HEK293 (cell line): ENCODE data around the gene LRP1.

ENCODE experiments used
- GLIS2 ChIP-seq: fragments of 450-650 bp; formaldehyde crosslinking; IDR thresholded peaks from 2 replicates; pipeline ENCODE4 v1.5.1; 2016; ENCODE audit warnings: missing biosample characterization, missing genetic modification characterization
- HIC1 ChIP-seq: fragments of 450-650 bp; formaldehyde crosslinking; IDR thresholded peaks from 2 replicates; pipeline ENCODE4 v1.5.1; 2016; ENCODE audit warnings: missing biosample characterization, missing genetic modification characterization
- KLF9 ChIP-seq: fragments of 450-650 bp; formaldehyde crosslinking; IDR thresholded peaks from 2 replicates; pipeline ENCODE4 v1.5.1; 2016; ENCODE audit warnings: missing biosample characterization, missing genetic modification characterization, low read depth
- SP2 ChIP-seq: fragments of 450-650 bp; formaldehyde crosslinking; IDR thresholded peaks from 2 replicates; pipeline ENCODE4 v1.5.1; 2016; ENCODE audit warnings: missing biosample characterization, missing genetic modification characterization
- ZBTB21 ChIP-seq: fragments of 450-650 bp; formaldehyde crosslinking; IDR thresholded peaks from 2 replicates; pipeline ENCODE4 v1.5.1; 2017; ENCODE audit warnings: missing biosample characterization, missing genetic modification characterization
- ZNF114 ChIP-seq: fragments of 450-650 bp; formaldehyde crosslinking; IDR thresholded peaks from 2 replicates; pipeline ENCODE4 v1.5.0; 2017; ENCODE audit warnings: missing biosample characterization, missing genetic modification characterization
- ZNF121 ChIP-seq: fragments of 450-650 bp; formaldehyde crosslinking; IDR thresholded peaks from 2 replicates; pipeline ENCODE4 v1.5.1; 2016; ENCODE audit warnings: missing biosample characterization, missing genetic modification characterization
- ZNF138 ChIP-seq: fragments of 450-650 bp; formaldehyde crosslinking; IDR thresholded peaks from 2 replicates; pipeline ENCODE4 v1.5.1; 2016; ENCODE audit warnings: missing biosample characterization, missing genetic modification characterization, borderline replicate concordance
- ZNF341 ChIP-seq: fragments of 450-650 bp; formaldehyde crosslinking; IDR thresholded peaks from 2 replicates; pipeline ENCODE4; 2016; ENCODE audit warnings: low read depth, missing biosample characterization, missing genetic modification characterization
- ZNF423 ChIP-seq: fragments of 450-650 bp; formaldehyde crosslinking; IDR thresholded peaks from 2 replicates; pipeline ENCODE4 v1.5.1; 2016; ENCODE audit warnings: missing biosample characterization, missing genetic modification characterization
- ZNF449 ChIP-seq: fragments of 450-650 bp; formaldehyde crosslinking; IDR thresholded peaks from 2 replicates; pipeline ENCODE4 v1.5.1; 2017; ENCODE audit warnings: missing biosample characterization, mild to moderate bottlenecking, missing genetic modification characterization, moderate library complexity
- ZNF530 ChIP-seq: fragments of 450-650 bp; formaldehyde crosslinking; IDR thresholded peaks from 2 replicates; pipeline ENCODE4 v1.5.1; 2016; ENCODE audit warnings: low read depth, missing biosample characterization, missing genetic modification characterization
- ZNF555 ChIP-seq: fragments of 450-650 bp; formaldehyde crosslinking; conservative IDR thresholded peaks from 2 replicates; pipeline ENCODE4 v1.5.1; 2017; ENCODE audit warnings: missing biosample characterization, mild to moderate bottlenecking, missing genetic modification characterization, inconsistent platforms
- ZNF626 ChIP-seq: fragments of 450-650 bp; sonication (Bioruptor Pico); formaldehyde crosslinking; IDR thresholded peaks from 2 replicates; pipeline ENCODE4 v1.5.1; 2018; ENCODE audit warnings: missing biosample characterization, missing genetic modification characterization, inconsistent platforms
- ZNF654 ChIP-seq: fragments of 450-650 bp; formaldehyde crosslinking; IDR thresholded peaks from 2 replicates; pipeline ENCODE4 v1.5.1; 2016; ENCODE audit warnings: low read depth, missing biosample characterization, missing genetic modification characterization
- ZNF707 ChIP-seq: fragments of 450-650 bp; formaldehyde crosslinking; IDR thresholded peaks from 2 replicates; pipeline ENCODE4 v1.5.1; 2016; ENCODE audit warnings: missing biosample characterization, missing genetic modification characterization
- ZNF76 ChIP-seq: fragments of 450-650 bp; formaldehyde crosslinking; IDR thresholded peaks from 2 replicates; pipeline ENCODE4; 2016; ENCODE audit warnings: low read depth, missing biosample characterization, missing genetic modification characterization, borderline replicate concordance
- ZNF768 ChIP-seq: fragments of 450-650 bp; formaldehyde crosslinking; IDR thresholded peaks from 2 replicates; pipeline ENCODE4 v1.5.1; 2018; ENCODE audit warnings: missing biosample characterization, mild to moderate bottlenecking, missing genetic modification characterization
- ZNF830 ChIP-seq: fragments of 450-650 bp; IDR thresholded peaks from 2 replicates; pipeline ENCODE4 v1.5.0; 2018; ENCODE audit warnings: missing biosample characterization, missing genetic modification characterization, low read depth, mild to moderate bottlenecking, moderate library complexity
- ZNF843 ChIP-seq: fragments of 450-650 bp; formaldehyde crosslinking; IDR thresholded peaks from 2 replicates; pipeline ENCODE4 v1.5.1; 2016; ENCODE audit warnings: missing biosample characterization, missing genetic modification characterization
- ZSCAN18 ChIP-seq: fragments of 450-650 bp; formaldehyde crosslinking; IDR thresholded peaks from 2 replicates; pipeline ENCODE4 v1.5.1; 2016; ENCODE audit warnings: missing biosample characterization, missing genetic modification characterization
- ZXDB ChIP-seq: fragments of 450-650 bp; formaldehyde crosslinking; IDR thresholded peaks from 2 replicates; pipeline ENCODE4 v1.5.1; 2016; ENCODE audit warnings: missing biosample characterization, missing genetic modification characterization
- TF ChIP-seq, protein P1 (sequence below): fragments of 450-650 bp; formaldehyde crosslinking; IDR thresholded peaks from 2 replicates; pipeline ENCODE4 v1.5.1; 2017; ENCODE audit warnings: missing biosample characterization, missing genetic modification characterization
- TF ChIP-seq, protein P2 (sequence below): fragments of 450-650 bp; formaldehyde crosslinking; IDR thresholded peaks from 2 replicates; pipeline ENCODE4 v1.5.1; 2017; ENCODE audit warnings: missing biosample characterization, missing genetic modification characterization
- TF ChIP-seq, protein P3 (sequence below): fragments of 450-650 bp; formaldehyde crosslinking; IDR thresholded peaks from 2 replicates; pipeline ENCODE4 v1.5.1; 2017; ENCODE audit warnings: missing biosample characterization, missing genetic modification characterization
- TF ChIP-seq, protein P4 (sequence below): fragments of 450-650 bp; formaldehyde crosslinking; IDR thresholded peaks from 2 replicates; pipeline ENCODE4 v1.5.1; 2017; ENCODE audit warnings: missing biosample characterization, missing genetic modification characterization

The LRP1 gene

DNA sequence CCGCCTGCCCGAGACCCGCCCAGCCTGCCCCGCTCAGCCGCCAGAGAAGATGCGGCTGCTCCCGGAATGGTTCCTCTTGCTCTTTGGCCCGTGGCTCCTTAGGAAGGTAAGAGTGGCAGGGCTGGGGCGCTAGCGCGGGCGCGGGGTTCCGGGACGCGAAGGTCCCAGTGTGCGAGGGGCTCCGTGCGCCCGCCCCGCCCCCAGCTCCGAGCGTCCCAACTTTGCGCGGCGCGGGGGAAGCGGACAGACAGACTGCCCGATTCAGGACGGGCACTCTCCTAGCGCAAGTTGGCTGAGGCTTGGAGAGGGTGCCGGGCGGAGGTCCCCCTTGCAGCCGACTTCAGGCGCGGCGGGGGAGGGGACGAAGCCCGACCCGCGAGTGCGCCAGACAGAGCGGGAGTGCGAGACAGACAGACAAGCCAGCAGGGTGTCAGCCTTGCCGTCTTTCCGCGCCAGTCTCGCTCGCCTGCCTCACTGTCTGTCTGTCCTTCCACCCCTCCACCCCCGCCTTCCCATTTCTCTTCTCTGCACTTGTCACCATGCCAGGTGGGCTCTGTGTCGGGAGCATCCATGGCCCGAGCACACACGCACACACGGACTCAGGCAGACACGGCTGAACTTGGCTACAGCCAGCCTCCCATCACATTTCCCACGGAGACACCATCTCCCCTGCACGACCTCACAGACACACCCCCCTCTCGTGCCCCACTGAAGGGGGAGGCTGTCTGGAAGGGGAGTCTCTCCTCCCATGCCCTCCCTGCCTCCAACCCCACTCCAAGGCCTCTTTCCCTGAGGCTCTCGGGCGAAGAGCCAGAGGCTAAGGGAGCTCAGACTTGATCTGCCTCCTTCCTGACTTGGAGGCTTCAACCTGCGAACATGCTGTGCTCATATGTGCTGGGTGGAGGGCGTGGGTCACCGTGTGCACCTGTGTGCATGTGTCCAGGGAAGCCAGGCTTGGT, 88.9 kb downstream of the LRP1 start (continued):
- TF ChIP-seq ZNF843 (tag by site-specific recombination) (no peak), ZNF555 (no peak), GLIS2 (tag by site-specific recombination) (peak; percentile 94), ZNF530 (tag by site-specific recombination) (no peak), ZNF138 (tag by site-specific recombination) (no peak), ZNF626 (tag by site-specific recombination) (no peak), ZNF114 (tag by site-specific recombination) (no peak), ZSCAN18 (tag by site-specific recombination) (no peak), ZNF654 (no peak), HIC1 (tag by site-specific recombination) (peak; percentile 56), KLF9 (tag by site-specific recombination) (peak; percentile 86), ZBTB21 (no peak), ZNF707 (no peak), ZXDB (tag by site-specific recombination) (no peak), ZNF423 (0 out of 2 replicates have a peak, but pooled peaks have one; percentile 56), ZNF449 (tag by site-specific recombination) (peak; percentile 43; the same call in 1 of the 2 replicates), ZNF830 (tag by site-specific recombination) (no peak), ZNF76 (tag by site-specific recombination) (peak; percentile 44; the same call in 1 of the 2 replicates), ZNF768 (tag by site-specific recombination) (no peak), SP2 (tag by site-specific recombination) (peak; percentile 10; the same call in 1 of the 2 replicates), ZNF121 (tag by site-specific recombination) (no peak), ZNF341 (0 out of 2 replicates have a peak, but pooled peaks have one; percentile 16)
- TF ChIP-seq, protein P1, sequence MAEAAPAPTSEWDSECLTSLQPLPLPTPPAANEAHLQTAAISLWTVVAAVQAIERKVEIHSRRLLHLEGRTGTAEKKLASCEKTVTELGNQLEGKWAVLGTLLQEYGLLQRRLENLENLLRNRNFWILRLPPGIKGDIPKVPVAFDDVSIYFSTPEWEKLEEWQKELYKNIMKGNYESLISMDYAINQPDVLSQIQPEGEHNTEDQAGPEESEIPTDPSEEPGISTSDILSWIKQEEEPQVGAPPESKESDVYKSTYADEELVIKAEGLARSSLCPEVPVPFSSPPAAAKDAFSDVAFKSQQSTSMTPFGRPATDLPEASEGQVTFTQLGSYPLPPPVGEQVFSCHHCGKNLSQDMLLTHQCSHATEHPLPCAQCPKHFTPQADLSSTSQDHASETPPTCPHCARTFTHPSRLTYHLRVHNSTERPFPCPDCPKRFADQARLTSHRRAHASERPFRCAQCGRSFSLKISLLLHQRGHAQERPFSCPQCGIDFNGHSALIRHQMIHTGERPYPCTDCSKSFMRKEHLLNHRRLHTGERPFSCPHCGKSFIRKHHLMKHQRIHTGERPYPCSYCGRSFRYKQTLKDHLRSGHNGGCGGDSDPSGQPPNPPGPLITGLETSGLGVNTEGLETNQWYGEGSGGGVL (tag by site-specific recombination), result peak; percentile 98
- TF ChIP-seq, protein P2, sequence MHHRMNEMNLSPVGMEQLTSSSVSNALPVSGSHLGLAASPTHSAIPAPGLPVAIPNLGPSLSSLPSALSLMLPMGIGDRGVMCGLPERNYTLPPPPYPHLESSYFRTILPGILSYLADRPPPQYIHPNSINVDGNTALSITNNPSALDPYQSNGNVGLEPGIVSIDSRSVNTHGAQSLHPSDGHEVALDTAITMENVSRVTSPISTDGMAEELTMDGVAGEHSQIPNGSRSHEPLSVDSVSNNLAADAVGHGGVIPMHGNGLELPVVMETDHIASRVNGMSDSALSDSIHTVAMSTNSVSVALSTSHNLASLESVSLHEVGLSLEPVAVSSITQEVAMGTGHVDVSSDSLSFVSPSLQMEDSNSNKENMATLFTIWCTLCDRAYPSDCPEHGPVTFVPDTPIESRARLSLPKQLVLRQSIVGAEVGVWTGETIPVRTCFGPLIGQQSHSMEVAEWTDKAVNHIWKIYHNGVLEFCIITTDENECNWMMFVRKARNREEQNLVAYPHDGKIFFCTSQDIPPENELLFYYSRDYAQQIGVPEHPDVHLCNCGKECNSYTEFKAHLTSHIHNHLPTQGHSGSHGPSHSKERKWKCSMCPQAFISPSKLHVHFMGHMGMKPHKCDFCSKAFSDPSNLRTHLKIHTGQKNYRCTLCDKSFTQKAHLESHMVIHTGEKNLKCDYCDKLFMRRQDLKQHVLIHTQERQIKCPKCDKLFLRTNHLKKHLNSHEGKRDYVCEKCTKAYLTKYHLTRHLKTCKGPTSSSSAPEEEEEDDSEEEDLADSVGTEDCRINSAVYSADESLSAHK (tag by site-specific recombination), result no peak
- TF ChIP-seq, protein P3, sequence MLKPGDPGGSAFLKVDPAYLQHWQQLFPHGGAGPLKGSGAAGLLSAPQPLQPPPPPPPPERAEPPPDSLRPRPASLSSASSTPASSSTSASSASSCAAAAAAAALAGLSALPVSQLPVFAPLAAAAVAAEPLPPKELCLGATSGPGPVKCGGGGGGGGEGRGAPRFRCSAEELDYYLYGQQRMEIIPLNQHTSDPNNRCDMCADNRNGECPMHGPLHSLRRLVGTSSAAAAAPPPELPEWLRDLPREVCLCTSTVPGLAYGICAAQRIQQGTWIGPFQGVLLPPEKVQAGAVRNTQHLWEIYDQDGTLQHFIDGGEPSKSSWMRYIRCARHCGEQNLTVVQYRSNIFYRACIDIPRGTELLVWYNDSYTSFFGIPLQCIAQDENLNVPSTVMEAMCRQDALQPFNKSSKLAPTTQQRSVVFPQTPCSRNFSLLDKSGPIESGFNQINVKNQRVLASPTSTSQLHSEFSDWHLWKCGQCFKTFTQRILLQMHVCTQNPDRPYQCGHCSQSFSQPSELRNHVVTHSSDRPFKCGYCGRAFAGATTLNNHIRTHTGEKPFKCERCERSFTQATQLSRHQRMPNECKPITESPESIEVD, result no peak
- TF ChIP-seq, protein P4, sequence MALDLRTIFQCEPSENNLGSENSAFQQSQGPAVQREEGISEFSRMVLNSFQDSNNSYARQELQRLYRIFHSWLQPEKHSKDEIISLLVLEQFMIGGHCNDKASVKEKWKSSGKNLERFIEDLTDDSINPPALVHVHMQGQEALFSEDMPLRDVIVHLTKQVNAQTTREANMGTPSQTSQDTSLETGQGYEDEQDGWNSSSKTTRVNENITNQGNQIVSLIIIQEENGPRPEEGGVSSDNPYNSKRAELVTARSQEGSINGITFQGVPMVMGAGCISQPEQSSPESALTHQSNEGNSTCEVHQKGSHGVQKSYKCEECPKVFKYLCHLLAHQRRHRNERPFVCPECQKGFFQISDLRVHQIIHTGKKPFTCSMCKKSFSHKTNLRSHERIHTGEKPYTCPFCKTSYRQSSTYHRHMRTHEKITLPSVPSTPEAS, result peak; percentile 66
